DMS 273 (cell line): ENCODE results near the gene MATK.
"Not testable (repeated sequence)": the region's sequence is repeated elsewhere in the genome, so short reads cannot be mapped to it uniquely, and the experiment has no call there.

ENCODE experiments used
- DNase-seq: peaks from one replicate; lab custom pipeline; 2025; ENCODE audit not compliant: unreplicated experiment; lab: John Stamatoyannopoulos, UW

The MATK gene

GRCh38 chr19:3816566-3817218 lies 30.5 kb upstream of the MATK start:
- no peak for DNase-seq

DNA sequence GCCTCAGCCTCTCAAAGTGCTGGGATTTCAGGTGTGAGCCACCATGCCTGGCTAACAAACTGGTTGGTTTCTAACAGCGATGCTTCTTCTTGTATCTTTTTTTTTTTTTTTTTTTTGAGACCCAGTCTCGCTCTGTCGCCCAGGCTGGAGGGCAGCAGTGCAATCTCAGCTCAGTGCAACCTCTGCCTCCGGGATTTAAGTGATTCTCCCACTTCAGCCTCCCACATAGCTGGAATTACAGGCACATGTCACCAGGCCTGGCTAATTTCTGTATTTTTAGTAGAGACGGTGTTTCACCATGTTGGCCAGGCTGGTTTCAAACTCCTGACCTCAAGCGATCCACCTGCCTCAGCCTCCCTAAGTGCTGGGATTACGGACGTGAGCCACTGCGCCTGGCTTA lies 30.0 kb upstream of the MATK start:
- not testable (repeated sequence) for DNase-seq

DNA sequence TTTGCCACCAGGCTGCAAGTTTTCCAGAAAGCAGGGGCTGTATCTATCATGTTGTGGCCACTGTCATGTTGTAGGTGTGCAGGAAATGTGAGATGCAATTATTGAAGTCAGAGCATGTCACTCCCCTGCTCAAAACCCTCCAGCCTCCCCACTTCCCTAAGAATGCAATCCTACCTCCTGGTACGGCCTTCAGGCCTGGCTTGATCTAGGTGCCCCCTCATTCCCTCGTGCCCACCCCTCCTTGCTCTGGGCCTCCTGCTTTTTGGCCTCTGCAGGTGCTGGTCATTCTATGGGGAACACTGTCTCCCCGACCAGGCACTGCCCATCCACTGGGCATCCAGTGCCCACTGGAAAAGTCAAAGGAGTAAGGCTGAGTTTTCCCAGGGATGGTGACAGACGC lies 28.5 kb upstream of the MATK start:
- DNase-seq = no peak

- DNase-seq = no peak
Observed at GRCh38 chr19:3813473-3814392, 27.6 kb upstream of the MATK start.

DNA sequence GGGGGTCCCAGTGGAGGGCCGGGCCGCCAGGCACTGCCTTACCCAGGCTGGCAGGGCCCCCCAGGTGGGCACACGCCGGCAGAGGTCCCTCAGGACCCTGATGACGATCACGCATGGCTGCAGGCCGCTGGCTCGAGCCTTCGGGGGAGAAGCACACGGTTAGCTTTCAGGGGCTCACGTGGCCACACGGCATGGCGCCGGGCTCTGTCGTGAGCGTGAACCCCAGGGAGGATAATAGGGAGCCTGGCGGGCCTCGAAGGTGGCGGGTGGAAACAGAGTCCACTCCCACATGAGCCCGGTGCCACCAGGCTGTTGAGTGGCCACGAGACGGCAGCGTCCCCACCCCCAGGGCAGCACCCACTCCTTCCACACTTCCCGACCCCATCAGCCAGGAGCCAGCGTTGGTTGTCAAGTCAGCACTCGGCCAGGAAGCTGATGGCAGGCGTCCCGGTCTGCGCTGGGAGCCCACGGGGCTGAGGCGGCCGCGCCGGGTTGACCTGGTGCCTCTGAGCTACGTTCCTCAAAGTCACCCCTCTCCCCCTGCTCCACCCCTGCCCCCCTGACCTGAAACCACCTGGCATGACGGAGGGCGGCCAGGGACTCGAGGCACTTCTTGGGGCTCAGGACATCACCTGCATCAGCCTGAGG lies 24.7 kb upstream of the MATK start:
- no peak for DNase-seq

GRCh38 chr19:3809881-3810707 lies 23.9 kb upstream of the MATK start:
- DNase-seq = no peak

DNA sequence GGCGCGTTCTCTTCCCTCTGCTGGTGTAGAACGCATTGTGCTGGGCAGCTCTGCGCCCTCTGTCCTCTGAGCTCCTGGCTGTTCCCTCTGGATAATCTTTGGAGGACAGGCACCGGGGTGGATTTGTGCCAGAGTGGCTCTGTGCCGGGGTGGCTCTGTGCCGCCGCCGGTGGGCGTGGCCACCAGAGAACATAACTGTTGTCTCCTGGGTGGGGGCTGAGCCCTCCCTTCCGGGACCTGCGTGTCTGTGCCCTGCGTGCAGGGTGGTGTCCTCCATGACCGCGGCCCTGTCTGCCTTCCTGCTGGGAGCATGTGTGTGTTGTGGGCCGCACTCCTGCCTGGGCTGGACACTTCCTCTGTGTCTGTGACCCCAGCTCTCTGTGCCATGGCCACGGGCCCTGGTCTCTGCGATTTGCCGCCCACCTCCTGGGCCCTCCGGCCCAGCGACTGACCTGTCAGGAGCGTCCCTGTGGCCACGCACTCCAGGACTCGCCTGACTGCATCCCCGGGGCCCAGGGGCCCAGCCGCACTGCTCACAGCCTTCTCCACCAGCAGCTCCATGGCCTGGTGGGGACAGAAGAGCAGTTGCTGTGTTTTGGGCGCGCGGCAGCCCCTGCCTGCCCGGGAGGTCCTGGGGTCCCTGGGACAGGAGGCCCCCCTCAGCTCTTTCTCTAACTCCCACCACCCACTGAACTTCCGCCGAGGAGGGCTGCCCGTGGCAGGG lies 22.4 kb upstream of the MATK start:
- no peak for DNase-seq

GRCh38 chr19:3807574-3808354 lies 21.6 kb upstream of the MATK start:
- no peak for DNase-seq

DNA sequence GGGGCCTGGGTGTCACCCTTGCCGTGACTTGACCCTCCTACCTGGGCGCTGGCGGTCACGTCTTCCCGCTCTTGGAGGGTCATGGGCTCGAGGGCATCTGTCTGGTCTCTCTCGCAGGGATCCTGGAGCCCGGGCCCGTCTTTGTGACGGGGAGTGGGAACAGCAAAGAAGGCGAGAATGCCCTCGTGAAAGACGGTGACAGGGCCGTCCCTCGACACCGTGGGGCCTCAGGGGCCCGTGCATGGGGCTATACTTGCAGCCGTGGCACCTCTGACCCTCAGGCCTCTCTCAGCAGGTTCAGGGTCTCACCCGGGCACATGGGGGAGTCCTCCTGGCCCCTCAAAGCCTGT lies 20.9 kb upstream of the MATK start:
- DNase-seq = no peak

GRCh38 chr19:3805859-3806258 lies 19.7 kb upstream of the MATK start:
- no peak for DNase-seq

GRCh38 chr19:3804429-3804828 lies 18.2 kb upstream of the MATK start:
- DNase-seq = no peak

GRCh38 chr19:3803986-3804385 lies 17.8 kb upstream of the MATK start:
- no peak for DNase-seq

GRCh38 chr19:3803114-3803888 lies 17.1 kb upstream of the MATK start:
- no peak for DNase-seq

DNA sequence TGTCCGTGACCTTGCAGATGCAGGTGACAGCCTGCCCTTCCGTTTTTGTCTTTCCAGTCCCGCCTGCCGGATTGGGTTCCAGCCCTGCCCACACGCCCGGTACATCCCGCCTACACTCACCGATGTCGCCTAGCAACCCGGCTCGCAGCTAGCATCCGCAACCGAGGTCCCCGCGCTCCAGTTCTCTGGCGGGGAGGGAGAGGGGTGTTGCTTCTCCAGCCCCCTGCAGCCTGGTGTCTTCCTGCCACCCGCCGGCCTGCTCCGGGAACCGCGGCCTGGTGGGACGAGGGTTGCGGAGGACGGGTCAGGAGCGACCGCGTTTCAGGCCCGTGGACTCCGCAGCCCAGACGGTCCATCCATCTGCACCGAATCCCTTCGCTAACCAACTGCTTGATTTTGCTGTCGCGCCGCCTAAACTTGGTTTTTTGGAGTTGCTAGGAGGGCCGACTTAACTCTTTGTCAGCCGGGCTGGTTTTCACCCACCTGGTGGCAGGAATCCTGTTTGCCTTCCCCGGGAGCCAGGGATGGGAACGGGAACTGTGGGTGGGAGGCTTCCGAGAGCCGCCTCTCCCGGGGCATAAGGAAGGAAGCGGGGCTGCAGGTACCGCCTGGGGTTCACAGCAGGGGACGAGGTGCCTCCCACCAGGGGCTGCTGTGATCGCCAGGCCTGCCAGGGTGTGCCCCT lies 15.4 kb upstream of the MATK start:
- peak; percentile 87 for DNase-seq

GRCh38 chr19:3800996-3801395 lies 14.8 kb upstream of the MATK start:
- DNase-seq = no peak

DNA sequence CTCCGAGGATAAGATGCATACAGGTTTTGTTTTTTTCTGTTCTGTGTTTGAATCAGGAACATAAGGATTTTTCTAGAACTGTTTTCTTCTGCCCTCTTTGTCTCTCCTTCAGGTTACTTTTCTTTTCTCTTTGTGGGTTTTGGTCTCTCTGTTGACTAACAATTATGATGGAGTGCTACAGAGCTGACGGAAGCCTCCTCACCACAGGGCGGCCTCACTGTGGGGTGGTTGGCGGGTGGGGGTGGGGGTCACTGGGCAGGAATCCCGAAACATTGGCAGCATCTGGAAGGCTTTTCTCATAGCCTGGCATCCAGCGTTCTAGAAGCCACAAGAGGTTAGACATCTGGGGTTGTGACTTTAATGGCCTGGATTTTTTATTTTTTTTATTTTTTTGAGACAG lies 12.0 kb upstream of the MATK start:
- no peak for DNase-seq

GRCh38 chr19:3796358-3796757 lies 10.2 kb upstream of the MATK start:
- DNase-seq = no peak

DNA sequence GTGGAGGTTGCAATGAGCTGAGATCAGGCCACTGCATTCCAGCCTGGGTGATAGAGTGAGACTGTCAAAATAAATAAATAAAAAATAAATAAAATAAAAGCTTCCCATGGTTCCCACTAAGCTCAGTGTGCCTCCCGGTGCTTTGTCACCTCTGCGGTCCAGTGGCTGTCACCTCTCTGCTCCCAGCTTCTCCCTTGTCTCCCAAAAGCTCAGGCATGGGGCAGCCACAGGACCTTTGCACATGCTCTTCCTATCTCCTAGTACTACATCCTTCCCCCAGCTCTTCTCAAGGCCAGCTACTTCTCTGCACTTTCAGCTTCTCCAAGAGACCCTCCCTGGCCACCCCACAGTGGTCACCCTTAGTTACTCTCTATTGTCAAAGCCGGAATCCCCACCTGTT lies 7.6 kb upstream of the MATK start:
- DNase-seq = no peak
